GM23338 (cell line): ENCODE measurements around the gene TSTD2. TPM values are rescaled to one million over a fixed set of nuclear protein-coding genes. Genes with fewer than 3 reads are reported as not detected.

ENCODE experiments used
- ATAC-seq: fragments of 200-7000 bp; cut with Tn5 transposase; 3 replicates; pipeline ENCODE4 v1.9.1; 2020
- DNase-seq: peaks from one replicate; pipeline ENCODE4 v3.0.0-alpha.2; 2015; ENCODE audit warnings: low spot score
- H2AFZ ChIP-seq: fragments of 200-600 bp; sonication (generic); 2 replicates; pipeline ENCODE4 v1.8.0; 2016; ENCODE audit warnings: antibody characterized with exemption, mild to moderate bottlenecking, moderate library complexity
- H3F3A ChIP-seq: fragments of 200-600 bp; sonication (generic); replicated peaks from 2 replicates; pipeline ENCODE4 v1.8.0; 2017; ENCODE audit warnings: antibody characterized with exemption, mixed run types, low read depth
- H3K27ac ChIP-seq: fragments of 200-600 bp; sonication (generic); 2 replicates; pipeline ENCODE4 v1.6.1; 2016; ENCODE audit warnings: low read depth
- H3K27me3 ChIP-seq: fragments of 200-600 bp; sonication (generic); 2 replicates; pipeline ENCODE4 v1.8.0; 2016; ENCODE audit warnings: mild to moderate bottlenecking, mixed run types, moderate library complexity; ENCODE audit not compliant: insufficient read depth
- H3K36me3 ChIP-seq: fragments of 200-600 bp; sonication (generic); 2 replicates; pipeline ENCODE4 v1.8.0; 2016; ENCODE audit warnings: mild to moderate bottlenecking; ENCODE audit not compliant: insufficient read depth
- H3K4me1 ChIP-seq: fragments of 200-600 bp; sonication (generic); 2 replicates; pipeline ENCODE4 v1.8.0; 2016; ENCODE audit warnings: mild to moderate bottlenecking, moderate library complexity; ENCODE audit not compliant: insufficient read depth
- H3K4me2 ChIP-seq: fragments of 200-600 bp; sonication (generic); 2 replicates; pipeline ENCODE4 v1.7.1; 2017; ENCODE audit warnings: mixed run types
- H3K4me3 ChIP-seq: fragments of 200-600 bp; sonication (generic); 2 replicates; pipeline ENCODE4 v1.6.1; 2016; ENCODE audit warnings: mixed run types
- H3K79me2 ChIP-seq: fragments of 200-600 bp; sonication (generic); replicated peaks from 2 replicates; pipeline ENCODE4 v1.8.0; 2017; ENCODE audit warnings: mild to moderate bottlenecking; ENCODE audit not compliant: insufficient read depth
- H3K9me2 ChIP-seq: fragments of 200-600 bp; sonication (generic); 2 replicates; pipeline ENCODE4 v1.8.0; 2017; ENCODE audit not compliant: insufficient read depth
- H4K20me1 ChIP-seq: fragments of 200-600 bp; sonication (generic); replicated peaks from 2 replicates; pipeline ENCODE4 v1.8.0; 2017; ENCODE audit warnings: mild to moderate bottlenecking; ENCODE audit not compliant: insufficient read depth
- H3K27ac Mint-ChIP-seq: 2 replicates; pipeline ENCODE4 v1.8.0; 2020; ENCODE audit warnings: inconsistent platforms, mild to moderate bottlenecking, moderate library complexity, mixed read lengths
- H3K27me3 Mint-ChIP-seq: 3 replicates; pipeline ENCODE4 v1.8.0; 2022; ENCODE audit warnings: low read depth, mild to moderate bottlenecking, moderate library complexity, mixed read lengths, inconsistent platforms; ENCODE audit not compliant: insufficient read depth, poor library complexity
- H3K36me3 Mint-ChIP-seq: 3 replicates; pipeline ENCODE4 v1.8.0; 2021; ENCODE audit warnings: low read depth, mild to moderate bottlenecking, inconsistent platforms, moderate library complexity, mixed read lengths
- H3K4me1 Mint-ChIP-seq: 3 replicates; pipeline ENCODE4 v1.8.0; 2020; ENCODE audit warnings: mild to moderate bottlenecking, inconsistent platforms, mixed read lengths
- H3K4me3 Mint-ChIP-seq: 3 replicates; pipeline ENCODE4 v1.8.0; 2021; ENCODE audit warnings: moderate library complexity, mild to moderate bottlenecking, inconsistent platforms, mixed read lengths
- H3K9me3 Mint-ChIP-seq: 3 replicates; pipeline ENCODE4 v1.8.0; 2020; ENCODE audit warnings: moderate library complexity, mild to moderate bottlenecking, inconsistent platforms, mixed read lengths
- JUNB ChIP-seq: IDR thresholded peaks from one replicate; pipeline ENCODE4 v1.6.1; 2016; ENCODE audit warnings: antibody characterized with exemption; ENCODE audit not compliant: unreplicated experiment
- NANOG ChIP-seq: IDR thresholded peaks from 2 replicates; pipeline ENCODE4 v1.6.1; 2016; ENCODE audit warnings: antibody characterized with exemption, borderline replicate concordance
- ZNF114 ChIP-seq: fragments of 250-450 bp; sonication (Bioruptor Pico); IDR thresholded peaks from 2 replicates; pipeline ENCODE4 v1.5.0; 2020; ENCODE audit warnings: mild to moderate bottlenecking, moderate library complexity
- ZNF331 ChIP-seq: fragments of 250-450 bp; sonication (Bioruptor Pico); IDR thresholded peaks from 2 replicates; pipeline ENCODE4 v1.5.0; 2020; ENCODE audit warnings: low read depth, mild to moderate bottlenecking, moderate library complexity
- ZNF462 ChIP-seq: fragments of 250-450 bp; sonication (Bioruptor Pico); IDR thresholded peaks from 2 replicates; pipeline ENCODE4 v1.5.0; 2020; ENCODE audit warnings: mild to moderate bottlenecking, moderate library complexity
- polyA plus RNA-seq: library from polyadenylated mRNA; unstranded; fragments of >200 nt; fragmentation: Nextera tagmentation; extraction: Ambion mirVana; gene quantifications from 2 replicates; pipeline ENCODE4 v1.2.1, GENCODE V29; 2016
- total RNA-seq: library from RNA; depleted of rRNA; stranded (reverse); fragments of >200 nt; shearing (Covaris generic); gene quantifications from 2 replicates; pipeline ENCODE4 v1.2.3, GENCODE V29; 2014

Gene TSTD2
- total and polyA plus RNA-seq, 2 experiments from 2014 or later = 8.5 to 21.8 TPM

- Mint-ChIP-seq H3K4me1 (peaks cover 4% of the 10 kb centered on the region; the same call in 2 of the 3 replicates), H3K4me3 (no peak overlapping the region), H3K27ac (no peak overlapping the region), H3K27me3 (no peaks in the 10 kb centered on the region), H3K9me3 (no peaks in the 10 kb centered on the region), H3K36me3 (peaks cover 34% of the 10 kb centered on the region)
- Histone ChIP-seq H2AFZ (no peak overlapping the region), H3K9me2 (no peaks in the 10 kb centered on the region), H3K27me3 (no peaks in the 10 kb centered on the region), H3F3A (no peaks in the 10 kb centered on the region), H3K79me2 (no peaks in the 10 kb centered on the region), H4K20me1 (0 out of 2 replicates have a peak, but pooled peaks cover 3% of the 10 kb centered on the region), H3K36me3 (no peaks in the 10 kb centered on the region; the same call in 1 of the 2 replicates), H3K4me1 (no peaks in the 10 kb centered on the region), H3K27ac (no peak overlapping the region), H3K4me2 (no peak overlapping the region), H3K4me3 (no peak overlapping the region)
- no peak for ATAC-seq
- DNase-seq = no peak
- no peak for TF ChIP-seq ZNF462 (CRISPR knock-in tag)
- no peak for TF ChIP-seq NANOG
- TF ChIP-seq ZNF331 (CRISPR knock-in tag) = no peak
- TF ChIP-seq JUNB = no peak
- no peak for TF ChIP-seq ZNF114 (CRISPR knock-in tag)
These were observed 33.8 kb downstream of the TSTD2 start for GRCh38 chr9:97599314-97599846.
